ENCODE results near the gene HMBS. TPM values are rescaled to one million over a fixed set of nuclear protein-coding genes. Genes with fewer than 3 reads are reported as not detected.
"Not testable (repeated sequence)": the region's sequence is repeated elsewhere in the genome, so short reads cannot be mapped to it uniquely, and the experiment has no call there.

The HMBS gene
- total and polyA plus RNA-seq, 2 experiments from 2014 or later, result 101 to 107 TPM

DNA sequence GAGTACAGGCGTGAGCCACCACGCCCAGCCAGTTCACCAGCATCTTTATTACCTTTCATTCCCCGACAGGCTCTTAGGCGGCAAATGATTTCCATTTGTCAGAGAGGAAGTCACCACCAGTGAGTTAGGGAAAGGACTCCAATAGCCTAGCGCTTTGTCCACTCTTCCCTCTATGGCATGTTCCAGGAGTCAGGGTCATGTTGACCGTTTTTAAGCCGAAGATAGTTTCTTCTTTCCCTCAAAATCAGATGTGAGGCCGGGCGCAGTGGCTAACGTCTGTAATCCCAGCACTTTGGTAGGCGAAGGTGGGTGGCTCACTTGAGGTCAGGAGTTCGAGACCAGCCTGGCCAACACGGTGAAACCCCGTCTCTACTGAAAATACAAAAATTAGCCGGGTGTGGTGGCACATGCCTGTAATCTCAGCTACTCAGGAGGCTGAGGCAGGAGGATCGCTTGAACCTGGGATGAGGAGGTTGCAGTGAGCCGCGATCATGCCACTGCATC is 18.5 kb downstream of the HMBS start:
- not testable (repeated sequence) for ATAC-seq; H3K9me2 ChIP-seq (ENCODE audit: insufficient read depth); H4K20me1 ChIP-seq (replicated peaks; ENCODE audit: insufficient read depth); H3K36me3 Mint-ChIP-seq (ENCODE audit: low read depth); H3K9me3 Mint-ChIP-seq; H3K27me3 ChIP-seq (ENCODE audit: insufficient read depth); H3K36me3 ChIP-seq (ENCODE audit: insufficient read depth); H2AFZ ChIP-seq; DNase-seq (ENCODE audit: low spot score)
- H3K4me1 Mint-ChIP-seq, result peaks cover 28% of the 10 kb centered on the region
- Histone ChIP-seq H3K4me2 (peak overlapping the region; percentile 100), H3K79me2 (replicated peaks; ENCODE audit: insufficient read depth) (peaks cover 15% of the 10 kb centered on the region), H3K4me3 (peak overlapping the region; percentile 98), H3K4me1 (ENCODE audit: insufficient read depth) (peaks cover 31% of the 10 kb centered on the region), H3F3A (replicated peaks; ENCODE audit: low read depth) (peaks cover 31% of the 10 kb centered on the region), H3K27ac (ENCODE audit: low read depth) (peak overlapping the region; percentile 90; the same call in 1 of the 2 replicates)
- H3K27ac Mint-ChIP-seq, result peak overlapping the region; percentile 99; the same call in 1 of the 2 replicates
- peak overlapping the region; percentile 80 for H3K4me3 Mint-ChIP-seq
- peaks cover 15% of the 10 kb centered on the region for H3K27me3 Mint-ChIP-seq (ENCODE audit: insufficient read depth, low read depth, poor library complexity)

GRCh38 chr11:119103793-119104192 is 19.1 kb downstream of the HMBS start:
- DNase-seq (ENCODE audit: low spot score) (no peak), ATAC-seq (no peak)
- Histone ChIP-seq H3K4me1 (ENCODE audit: insufficient read depth) (peaks cover 34% of the 10 kb centered on the region), H3K4me2 (no peak overlapping the region), H3K9me2 (ENCODE audit: insufficient read depth) (no peaks in the 10 kb centered on the region), H3K4me3 (no peak overlapping the region), H3K27me3 (ENCODE audit: insufficient read depth) (peaks cover 12% of the 10 kb centered on the region), H3K27ac (ENCODE audit: low read depth) (no peak overlapping the region), H3F3A (replicated peaks; ENCODE audit: low read depth) (peaks cover 35% of the 10 kb centered on the region), H2AFZ (no peak overlapping the region), H3K79me2 (replicated peaks; ENCODE audit: insufficient read depth) (peaks cover 15% of the 10 kb centered on the region), H3K36me3 (ENCODE audit: insufficient read depth) (peaks cover under 1% of the 10 kb centered on the region), H4K20me1 (replicated peaks; ENCODE audit: insufficient read depth) (no peaks in the 10 kb centered on the region)
- Mint-ChIP-seq H3K27ac (no peak overlapping the region), H3K9me3 (no peaks in the 10 kb centered on the region), H3K4me1 (peaks cover 34% of the 10 kb centered on the region), H3K36me3 (ENCODE audit: low read depth) (peaks cover 3% of the 10 kb centered on the region; the same call in 2 of the 3 replicates), H3K4me3 (peak overlapping the region; percentile 18; the same call in 2 of the 3 replicates), H3K27me3 (ENCODE audit: insufficient read depth, low read depth, poor library complexity) (peaks cover 21% of the 10 kb centered on the region)
- TF ChIP-seq, protein P1, sequence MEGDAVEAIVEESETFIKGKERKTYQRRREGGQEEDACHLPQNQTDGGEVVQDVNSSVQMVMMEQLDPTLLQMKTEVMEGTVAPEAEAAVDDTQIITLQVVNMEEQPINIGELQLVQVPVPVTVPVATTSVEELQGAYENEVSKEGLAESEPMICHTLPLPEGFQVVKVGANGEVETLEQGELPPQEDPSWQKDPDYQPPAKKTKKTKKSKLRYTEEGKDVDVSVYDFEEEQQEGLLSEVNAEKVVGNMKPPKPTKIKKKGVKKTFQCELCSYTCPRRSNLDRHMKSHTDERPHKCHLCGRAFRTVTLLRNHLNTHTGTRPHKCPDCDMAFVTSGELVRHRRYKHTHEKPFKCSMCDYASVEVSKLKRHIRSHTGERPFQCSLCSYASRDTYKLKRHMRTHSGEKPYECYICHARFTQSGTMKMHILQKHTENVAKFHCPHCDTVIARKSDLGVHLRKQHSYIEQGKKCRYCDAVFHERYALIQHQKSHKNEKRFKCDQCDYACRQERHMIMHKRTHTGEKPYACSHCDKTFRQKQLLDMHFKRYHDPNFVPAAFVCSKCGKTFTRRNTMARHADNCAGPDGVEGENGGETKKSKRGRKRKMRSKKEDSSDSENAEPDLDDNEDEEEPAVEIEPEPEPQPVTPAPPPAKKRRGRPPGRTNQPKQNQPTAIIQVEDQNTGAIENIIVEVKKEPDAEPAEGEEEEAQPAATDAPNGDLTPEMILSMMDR (conservative IDR thresholded peaks at IDR 0.05; ENCODE audit: low read depth in 2 of 2), result peak in 1 of 2 experiments; percentile 36; a peak in 2 of 4 replicates
- TF ChIP-seq ZNF331 (CRISPR knock-in tag; IDR thresholded peaks at IDR 0.05; ENCODE audit: low read depth), result no peak

- no peaks in the 10 kb centered on the region for H3K36me3 ChIP-seq (ENCODE audit: insufficient read depth)
- H3K4me3 ChIP-seq, result peak within 1 kb of the TSS; percentile 84
- H3F3A ChIP-seq (replicated peaks; ENCODE audit: low read depth), result peaks cover 24% of the 10 kb centered on the region
- peaks cover 20% of the 10 kb centered on the region for H3K27me3 ChIP-seq (ENCODE audit: insufficient read depth)
- TF ChIP-seq JUNB (IDR thresholded peaks at IDR 0.05; ENCODE audit: unreplicated experiment) (no peak), POLR2AphosphoS5 (IDR thresholded peaks at IDR 0.05; ENCODE audit: low read depth) (peak; percentile 43; the same call in 1 of the 2 replicates)
- TF ChIP-seq, protein P2, sequence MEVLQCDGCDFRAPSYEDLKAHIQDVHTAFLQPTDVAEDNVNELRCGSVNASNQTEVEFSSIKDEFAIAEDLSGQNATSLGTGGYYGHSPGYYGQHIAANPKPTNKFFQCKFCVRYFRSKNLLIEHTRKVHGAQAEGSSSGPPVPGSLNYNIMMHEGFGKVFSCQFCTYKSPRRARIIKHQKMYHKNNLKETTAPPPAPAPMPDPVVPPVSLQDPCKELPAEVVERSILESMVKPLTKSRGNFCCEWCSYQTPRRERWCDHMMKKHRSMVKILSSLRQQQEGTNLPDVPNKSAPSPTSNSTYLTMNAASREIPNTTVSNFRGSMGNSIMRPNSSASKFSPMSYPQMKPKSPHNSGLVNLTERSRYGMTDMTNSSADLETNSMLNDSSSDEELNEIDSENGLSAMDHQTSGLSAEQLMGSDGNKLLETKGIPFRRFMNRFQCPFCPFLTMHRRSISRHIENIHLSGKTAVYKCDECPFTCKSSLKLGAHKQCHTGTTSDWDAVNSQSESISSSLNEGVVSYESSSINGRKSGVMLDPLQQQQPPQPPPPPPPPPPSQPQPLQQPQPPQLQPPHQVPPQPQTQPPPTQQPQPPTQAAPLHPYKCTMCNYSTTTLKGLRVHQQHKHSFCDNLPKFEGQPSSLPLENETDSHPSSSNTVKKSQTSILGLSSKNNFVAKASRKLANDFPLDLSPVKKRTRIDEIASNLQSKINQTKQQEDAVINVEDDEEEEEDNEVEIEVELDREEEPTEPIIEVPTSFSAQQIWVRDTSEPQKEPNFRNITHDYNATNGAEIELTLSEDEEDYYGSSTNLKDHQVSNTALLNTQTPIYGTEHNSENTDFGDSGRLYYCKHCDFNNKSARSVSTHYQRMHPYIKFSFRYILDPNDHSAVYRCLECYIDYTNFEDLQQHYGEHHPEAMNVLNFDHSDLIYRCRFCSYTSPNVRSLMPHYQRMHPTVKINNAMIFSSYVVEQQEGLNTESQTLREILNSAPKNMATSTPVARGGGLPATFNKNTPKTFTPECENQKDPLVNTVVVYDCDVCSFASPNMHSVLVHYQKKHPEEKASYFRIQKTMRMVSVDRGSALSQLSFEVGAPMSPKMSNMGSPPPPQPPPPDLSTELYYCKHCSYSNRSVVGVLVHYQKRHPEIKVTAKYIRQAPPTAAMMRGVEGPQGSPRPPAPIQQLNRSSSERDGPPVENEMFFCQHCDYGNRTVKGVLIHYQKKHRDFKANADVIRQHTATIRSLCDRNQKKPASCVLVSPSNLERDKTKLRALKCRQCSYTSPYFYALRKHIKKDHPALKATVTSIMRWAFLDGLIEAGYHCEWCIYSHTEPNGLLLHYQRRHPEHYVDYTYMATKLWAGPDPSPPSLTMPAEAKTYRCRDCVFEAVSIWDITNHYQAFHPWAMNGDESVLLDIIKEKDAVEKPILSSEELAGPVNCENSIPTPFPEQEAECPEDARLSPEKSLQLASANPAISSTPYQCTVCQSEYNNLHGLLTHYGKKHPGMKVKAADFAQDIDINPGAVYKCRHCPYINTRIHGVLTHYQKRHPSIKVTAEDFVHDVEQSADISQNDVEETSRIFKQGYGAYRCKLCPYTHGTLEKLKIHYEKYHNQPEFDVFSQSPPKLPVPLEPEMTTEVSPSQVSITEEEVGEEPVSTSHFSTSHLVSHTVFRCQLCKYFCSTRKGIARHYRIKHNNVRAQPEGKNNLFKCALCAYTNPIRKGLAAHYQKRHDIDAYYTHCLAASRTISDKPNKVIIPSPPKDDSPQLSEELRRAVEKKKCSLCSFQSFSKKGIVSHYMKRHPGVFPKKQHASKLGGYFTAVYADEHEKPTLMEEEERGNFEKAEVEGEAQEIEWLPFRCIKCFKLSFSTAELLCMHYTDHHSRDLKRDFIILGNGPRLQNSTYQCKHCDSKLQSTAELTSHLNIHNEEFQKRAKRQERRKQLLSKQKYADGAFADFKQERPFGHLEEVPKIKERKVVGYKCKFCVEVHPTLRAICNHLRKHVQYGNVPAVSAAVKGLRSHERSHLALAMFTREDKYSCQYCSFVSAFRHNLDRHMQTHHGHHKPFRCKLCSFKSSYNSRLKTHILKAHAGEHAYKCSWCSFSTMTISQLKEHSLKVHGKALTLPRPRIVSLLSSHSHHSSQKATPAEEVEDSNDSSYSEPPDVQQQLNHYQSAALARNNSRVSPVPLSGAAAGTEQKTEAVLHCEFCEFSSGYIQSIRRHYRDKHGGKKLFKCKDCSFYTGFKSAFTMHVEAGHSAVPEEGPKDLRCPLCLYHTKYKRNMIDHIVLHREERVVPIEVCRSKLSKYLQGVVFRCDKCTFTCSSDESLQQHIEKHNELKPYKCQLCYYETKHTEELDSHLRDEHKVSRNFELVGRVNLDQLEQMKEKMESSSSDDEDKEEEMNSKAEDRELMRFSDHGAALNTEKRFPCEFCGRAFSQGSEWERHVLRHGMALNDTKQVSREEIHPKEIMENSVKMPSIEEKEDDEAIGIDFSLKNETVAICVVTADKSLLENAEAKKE (CRISPR knock-in tag; IDR thresholded peaks at IDR 0.05), result no peak
- H3K9me2 ChIP-seq (ENCODE audit: insufficient read depth), result no peaks in the 10 kb centered on the region
- no peaks in the 10 kb centered on the region for H3K79me2 ChIP-seq (replicated peaks; ENCODE audit: insufficient read depth)
- Mint-ChIP-seq H3K27ac (no peak within 1 kb of the TSS), H3K27me3 (ENCODE audit: insufficient read depth, low read depth, poor library complexity) (peaks cover 25% of the 10 kb centered on the region), H3K9me3 (no peaks in the 10 kb centered on the region), H3K4me1 (peaks cover 31% of the 10 kb centered on the region), H3K4me3 (peak within 1 kb of the TSS; percentile 83), H3K36me3 (ENCODE audit: low read depth) (no peaks in the 10 kb centered on the region; the same call in 2 of the 3 replicates)
- peak; percentile 82 for ATAC-seq
- no peak within 1 kb of the TSS for H3K27ac ChIP-seq (ENCODE audit: low read depth)
- peaks cover 29% of the 10 kb centered on the region for H3K4me1 ChIP-seq (ENCODE audit: insufficient read depth)
- H4K20me1 ChIP-seq (replicated peaks; ENCODE audit: insufficient read depth), result no peaks in the 10 kb centered on the region
- H3K4me2 ChIP-seq, result peak within 1 kb of the TSS; percentile 99
- H2AFZ ChIP-seq, result peak within 1 kb of the TSS; percentile 94
- DNase-seq (ENCODE audit: low spot score), result peak; percentile 95
Observed at GRCh38 chr11:119106564-119107537, 22.2 kb downstream of the HMBS start, which contains the start of gene C2CD2L. C2CD2L (plus strand) TSS chr11:119107344; CDS start chr11:119107742, 398 bp downstream.

Measured in GM23338 (cell line).